ENCODE data around the gene CELSR1. TPM values are rescaled to one million over a fixed set of nuclear protein-coding genes. Genes with fewer than 3 reads are reported as not detected.

The CELSR1 gene
- total RNA-seq, 2 experiments from 2014 or later: 3.7 to 5.2 TPM

DNA sequence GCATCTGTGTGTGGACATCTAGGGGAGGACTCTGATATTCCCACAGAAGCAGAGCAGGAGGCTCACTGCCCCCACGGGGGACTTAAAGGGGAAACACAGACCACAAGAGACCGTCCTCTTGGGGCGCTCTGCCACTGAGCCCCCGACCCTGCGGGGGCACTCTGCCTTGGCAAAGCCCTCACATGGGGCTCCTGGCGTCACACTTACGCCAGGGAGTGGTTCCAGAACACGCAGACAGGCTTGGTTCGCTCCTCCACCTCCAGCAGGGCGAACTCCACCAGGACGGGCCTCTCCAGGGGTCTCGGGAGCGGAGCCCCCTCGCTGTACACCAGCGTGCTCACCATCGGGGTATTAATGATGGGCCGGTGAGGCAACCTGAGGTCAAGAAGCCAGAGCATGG is 156.8 kb downstream of the CELSR1 start:
- DNase-seq (ENCODE audit: low spot score): no peak
- intact Hi-C loops (cut with micrococcal nuclease; ENCODE audit: unreplicated experiment): no loop called here
- POLR2A ChIA-PET: no interaction called here
- no peaks in the 10 kb centered on the region for H3K36me3 ChIP-seq (ENCODE audit: insufficient read depth, low read length)
- H2AFZ ChIP-seq (ENCODE audit: low read length): no peak overlapping the region
- H3K9me2 ChIP-seq (ENCODE audit: insufficient read depth, low read length): no peaks in the 10 kb centered on the region
- H3K27ac ChIP-seq (ENCODE audit: low read depth, low read length, poor library complexity, severe bottlenecking): no peak overlapping the region
- H3K4me2 ChIP-seq (ENCODE audit: low read length): no peak overlapping the region
- BruUV-seq (replicated peaks): no TSS peak
- CTCF ChIA-PET (ENCODE audit: unreplicated experiment): no interaction called here
- H4K20me1 ChIP-seq (ENCODE audit: insufficient read depth, low read length): no peaks in the 10 kb centered on the region
- no peak overlapping the region for H3K4me3 ChIP-seq (ENCODE audit: low read depth, low read length, poor library complexity, severe bottlenecking)
- no peaks in the 10 kb centered on the region for H3K79me2 ChIP-seq (ENCODE audit: insufficient read depth, low read depth, low read length)
- TF ChIP-seq EZH2phosphoT487 (IDR thresholded peaks at IDR 0.05; ENCODE audit: borderline replicate concordance, low read depth, low read length): no peak
- no peaks in the 10 kb centered on the region for H3K9me3 ChIP-seq (ENCODE audit: low read length)
- H3K4me1 ChIP-seq (ENCODE audit: insufficient read depth, low read length, poor library complexity, severe bottlenecking): no peaks in the 10 kb centered on the region

DNA sequence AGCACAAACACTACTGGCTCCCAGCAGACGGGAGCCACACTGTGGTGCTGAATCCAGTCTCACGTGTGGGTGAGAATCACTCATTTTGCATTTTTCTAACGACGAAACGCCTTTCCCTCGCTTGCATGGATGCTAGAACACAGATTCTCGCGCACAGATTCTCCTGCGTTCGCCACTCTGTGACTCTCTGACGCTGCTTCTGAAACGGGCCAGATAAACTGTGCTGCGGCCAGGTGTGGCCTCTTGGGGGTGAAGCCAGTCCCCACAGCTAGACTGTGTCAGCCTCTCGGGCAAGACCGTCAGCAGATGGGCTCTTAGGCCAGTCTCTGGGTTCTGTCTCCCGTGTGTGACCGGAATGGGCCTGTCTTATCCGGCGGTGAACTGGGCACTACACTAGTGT is 157.4 kb downstream of the CELSR1 start:
- BruUV-seq (replicated peaks): no TSS peak
- POLR2A ChIA-PET: no interaction called here

DNA sequence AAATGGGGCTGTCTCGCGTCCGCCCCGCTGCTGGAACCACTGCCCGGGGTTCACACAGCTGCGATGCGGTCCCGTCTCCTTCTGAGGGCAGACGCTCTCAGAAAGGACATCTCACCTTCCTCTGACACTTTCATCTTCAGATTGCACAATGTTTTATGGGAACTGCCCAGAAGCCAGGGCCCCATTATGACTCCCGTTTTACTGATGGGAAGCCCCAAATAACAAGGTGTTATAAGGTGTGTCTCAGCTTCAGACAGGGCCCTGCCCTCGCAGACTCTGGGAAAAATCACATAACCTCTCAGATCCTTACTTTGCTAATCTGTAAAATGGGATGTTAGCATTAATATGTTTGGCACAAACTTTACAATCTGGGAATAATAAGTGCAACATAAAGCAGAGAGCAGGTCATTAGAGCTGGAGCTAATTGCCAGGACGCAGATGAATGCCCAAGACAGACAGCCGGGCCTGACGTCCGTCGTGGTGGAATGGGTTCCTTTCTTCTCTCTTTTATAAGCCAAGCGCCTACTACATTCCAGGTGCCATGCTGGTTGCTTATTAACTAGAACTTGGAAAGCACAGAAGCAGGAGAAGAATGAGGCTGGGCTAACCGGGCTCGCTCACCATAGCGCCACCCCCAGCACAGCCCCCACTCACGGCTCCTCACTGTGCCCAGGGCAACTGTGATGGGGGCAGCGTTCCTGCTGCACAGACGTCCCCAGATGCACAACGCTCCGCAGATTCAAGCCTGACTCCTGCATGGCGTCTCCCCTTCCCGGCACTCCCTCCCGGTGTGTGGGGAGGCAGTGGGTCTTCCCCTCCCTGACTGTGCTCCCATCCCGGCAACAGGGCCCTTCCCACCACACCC is 158.1 kb downstream of the CELSR1 start:
- intact Hi-C loops (cut with micrococcal nuclease; ENCODE audit: unreplicated experiment): no loop called here
- no peak overlapping the region for H2AFZ ChIP-seq (ENCODE audit: low read length)
- H3K4me3 ChIP-seq (ENCODE audit: low read depth, low read length, poor library complexity, severe bottlenecking): no peak overlapping the region
- no TSS peak for BruUV-seq (replicated peaks)
- no peak for DNase-seq (ENCODE audit: low spot score)
- H4K20me1 ChIP-seq (ENCODE audit: insufficient read depth, low read length): no peaks in the 10 kb centered on the region
- no peaks in the 10 kb centered on the region for H3K9me2 ChIP-seq (ENCODE audit: insufficient read depth, low read length)
- no peaks in the 10 kb centered on the region for H3K79me2 ChIP-seq (ENCODE audit: insufficient read depth, low read depth, low read length)
- no peak overlapping the region for H3K4me2 ChIP-seq (ENCODE audit: low read length)
- no peak overlapping the region for H3K27ac ChIP-seq (ENCODE audit: low read depth, low read length, poor library complexity, severe bottlenecking)
- ChIA-PET POLR2A (no interaction called here), CTCF (ENCODE audit: unreplicated experiment) (no interaction called here)
- H3K9me3 ChIP-seq (ENCODE audit: low read length): no peaks in the 10 kb centered on the region
- TF ChIP-seq EZH2phosphoT487 (IDR thresholded peaks at IDR 0.05; ENCODE audit: borderline replicate concordance, low read depth, low read length): no peak
- TF ChIP-seq, protein P1, sequence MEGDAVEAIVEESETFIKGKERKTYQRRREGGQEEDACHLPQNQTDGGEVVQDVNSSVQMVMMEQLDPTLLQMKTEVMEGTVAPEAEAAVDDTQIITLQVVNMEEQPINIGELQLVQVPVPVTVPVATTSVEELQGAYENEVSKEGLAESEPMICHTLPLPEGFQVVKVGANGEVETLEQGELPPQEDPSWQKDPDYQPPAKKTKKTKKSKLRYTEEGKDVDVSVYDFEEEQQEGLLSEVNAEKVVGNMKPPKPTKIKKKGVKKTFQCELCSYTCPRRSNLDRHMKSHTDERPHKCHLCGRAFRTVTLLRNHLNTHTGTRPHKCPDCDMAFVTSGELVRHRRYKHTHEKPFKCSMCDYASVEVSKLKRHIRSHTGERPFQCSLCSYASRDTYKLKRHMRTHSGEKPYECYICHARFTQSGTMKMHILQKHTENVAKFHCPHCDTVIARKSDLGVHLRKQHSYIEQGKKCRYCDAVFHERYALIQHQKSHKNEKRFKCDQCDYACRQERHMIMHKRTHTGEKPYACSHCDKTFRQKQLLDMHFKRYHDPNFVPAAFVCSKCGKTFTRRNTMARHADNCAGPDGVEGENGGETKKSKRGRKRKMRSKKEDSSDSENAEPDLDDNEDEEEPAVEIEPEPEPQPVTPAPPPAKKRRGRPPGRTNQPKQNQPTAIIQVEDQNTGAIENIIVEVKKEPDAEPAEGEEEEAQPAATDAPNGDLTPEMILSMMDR (conservative IDR thresholded peaks at IDR 0.05; ENCODE audit: low read length): no peak
- H3K4me1 ChIP-seq (ENCODE audit: insufficient read depth, low read length, poor library complexity, severe bottlenecking): no peaks in the 10 kb centered on the region
- H3K36me3 ChIP-seq (ENCODE audit: insufficient read depth, low read length): no peaks in the 10 kb centered on the region

More for the DNA sequence above, 157.4 kb downstream of the CELSR1 start:
- no peaks in the 10 kb centered on the region for H3K4me1 ChIP-seq (ENCODE audit: insufficient read depth, low read length, poor library complexity, severe bottlenecking)
- H3K9me3 ChIP-seq (ENCODE audit: low read length): no peaks in the 10 kb centered on the region
- H3K4me2 ChIP-seq (ENCODE audit: low read length): no peak overlapping the region
- no peak for DNase-seq (ENCODE audit: low spot score)
- CTCF ChIA-PET (ENCODE audit: unreplicated experiment): no interaction called here
- intact Hi-C loops (cut with micrococcal nuclease; ENCODE audit: unreplicated experiment): no loop called here
- no peaks in the 10 kb centered on the region for H3K79me2 ChIP-seq (ENCODE audit: insufficient read depth, low read depth, low read length)
- H3K9me2 ChIP-seq (ENCODE audit: insufficient read depth, low read length): no peaks in the 10 kb centered on the region
- no peaks in the 10 kb centered on the region for H3K36me3 ChIP-seq (ENCODE audit: insufficient read depth, low read length)
- TF ChIP-seq, protein P1 (conservative IDR thresholded peaks at IDR 0.05; ENCODE audit: low read length): no peak
- no peak for TF ChIP-seq EZH2phosphoT487 (IDR thresholded peaks at IDR 0.05; ENCODE audit: borderline replicate concordance, low read depth, low read length)
- H4K20me1 ChIP-seq (ENCODE audit: insufficient read depth, low read length): no peaks in the 10 kb centered on the region
- H3K27ac ChIP-seq (ENCODE audit: low read depth, low read length, poor library complexity, severe bottlenecking): no peak overlapping the region
- no peak overlapping the region for H3K4me3 ChIP-seq (ENCODE audit: low read depth, low read length, poor library complexity, severe bottlenecking)
- no peak overlapping the region for H2AFZ ChIP-seq (ENCODE audit: low read length)

Measured in OCI-LY7 (cell line).